ENCODE data around the gene DNM1L.

The DNM1L gene

GRCh38 chr12:32679091-32679919 lies at the start of gene DNM1L:
Gene DNM1L (plus strand): TSS chr12:32679301. CDS start chr12:32679364, 63 bp downstream.
- peak; percentile 49 for DNase-seq

GRCh38 chr12:32641287-32641901 lies 37.7 kb upstream of the DNM1L start:
- no peak for DNase-seq

- DNase-seq: no peak
These were observed 34.7 kb upstream of the DNM1L start for GRCh38 chr12:32644431-32644830.

- no peak for DNase-seq
These were observed 31.8 kb upstream of the DNM1L start for GRCh38 chr12:32647275-32647674.

- no peak for DNase-seq
These were observed 28.6 kb upstream of the DNM1L start for GRCh38 chr12:32650508-32650907.

- no peak for DNase-seq
These were observed 27.7 kb upstream of the DNM1L start for GRCh38 chr12:32651151-32651955.

GRCh38 chr12:32651956-32652210 lies 27.2 kb upstream of the DNM1L start:
- DNase-seq: no peak

GRCh38 chr12:32659908-32660440 lies 19.1 kb upstream of the DNM1L start:
- no peak for DNase-seq

GRCh38 chr12:32661706-32662105 lies 17.4 kb upstream of the DNM1L start:
- no peak for DNase-seq

GRCh38 chr12:32662665-32663064 lies 16.4 kb upstream of the DNM1L start:
- DNase-seq: no peak

GRCh38 chr12:32666018-32666417 lies 13.1 kb upstream of the DNM1L start:
- no peak for DNase-seq

- no peak for DNase-seq
These were observed 9.5 kb upstream of the DNM1L start for GRCh38 chr12:32669584-32669983.

GRCh38 chr12:32671930-32672780 lies 6.9 kb upstream of the DNM1L start:
- no peak for DNase-seq

- DNase-seq: no peak
These were observed 778 bp downstream of the DNM1L start for GRCh38 chr12:32679920-32680237.

- DNase-seq: no peak
These were observed 1.7 kb downstream of the DNM1L start for GRCh38 chr12:32680787-32681186.

GRCh38 chr12:32681272-32681671 lies 2.2 kb downstream of the DNM1L start:
- no peak for DNase-seq

GRCh38 chr12:32686340-32686739 lies 7.2 kb downstream of the DNM1L start:
- no peak for DNase-seq

GRCh38 chr12:32688786-32689185 lies 9.7 kb downstream of the DNM1L start:
- DNase-seq: no peak

- DNase-seq: no peak
These were observed 11.8 kb downstream of the DNM1L start for GRCh38 chr12:32690927-32691326.

- DNase-seq: no peak
These were observed 13.3 kb downstream of the DNM1L start for GRCh38 chr12:32692358-32692757.

- no peak for DNase-seq
These were observed 13.9 kb downstream of the DNM1L start for GRCh38 chr12:32693036-32693435.

- DNase-seq: no peak
These were observed 16.7 kb downstream of the DNM1L start for GRCh38 chr12:32695787-32696186.

- no peak for DNase-seq
These were observed 18.3 kb downstream of the DNM1L start for GRCh38 chr12:32697445-32697844.
